ENCODE results near the gene KRAS. TPM values are rescaled to one million over a fixed set of nuclear protein-coding genes. Genes with fewer than 3 reads are reported as not detected.

KRAS gene
- total RNA-seq, 1 donor from 2014 or later: 9.7 TPM

GRCh38 chr12:25257590-25258324, 7.0 kb upstream of the KRAS start:
- intact Hi-C loops (cut with DNase I): no loop called here
- ATAC-seq (ENCODE audit: poor library complexity) (no peak), DNase-seq (no peak)

DNA sequence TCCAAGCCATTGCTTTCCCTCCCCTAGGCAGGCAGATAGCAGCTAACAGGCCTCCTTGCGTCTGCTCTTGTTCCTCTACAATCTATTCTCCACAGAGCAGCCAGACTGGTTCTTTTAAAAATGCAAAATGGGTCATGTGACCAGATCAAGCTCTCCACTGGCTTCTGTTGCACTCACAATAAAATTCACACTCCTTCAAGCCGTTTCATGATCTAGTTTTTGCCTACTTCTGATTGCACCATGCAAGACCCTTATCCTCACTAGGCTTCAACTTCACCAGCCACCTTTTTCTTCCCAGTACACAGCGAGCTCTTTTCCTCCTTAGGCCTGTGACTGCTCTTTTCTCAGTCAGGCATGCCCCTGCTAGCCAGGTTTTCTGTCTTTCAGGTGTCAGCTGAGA, 6.1 kb upstream of the KRAS start:
- no peak for ATAC-seq (ENCODE audit: poor library complexity)
- intact Hi-C loops (cut with DNase I): no loop called here
- DNase-seq: no peak

GRCh38 chr12:25256005-25256404, 5.3 kb upstream of the KRAS start:
- intact Hi-C loops (cut with DNase I): no loop called here
- ATAC-seq (ENCODE audit: poor library complexity) (no peak), DNase-seq (no peak)

- DNase-seq (no peak), ATAC-seq (ENCODE audit: poor library complexity) (no peak)
- intact Hi-C loops (cut with DNase I): no loop called here
These were observed 3.6 kb upstream of the KRAS start for GRCh38 chr12:25254271-25254880.

DNA sequence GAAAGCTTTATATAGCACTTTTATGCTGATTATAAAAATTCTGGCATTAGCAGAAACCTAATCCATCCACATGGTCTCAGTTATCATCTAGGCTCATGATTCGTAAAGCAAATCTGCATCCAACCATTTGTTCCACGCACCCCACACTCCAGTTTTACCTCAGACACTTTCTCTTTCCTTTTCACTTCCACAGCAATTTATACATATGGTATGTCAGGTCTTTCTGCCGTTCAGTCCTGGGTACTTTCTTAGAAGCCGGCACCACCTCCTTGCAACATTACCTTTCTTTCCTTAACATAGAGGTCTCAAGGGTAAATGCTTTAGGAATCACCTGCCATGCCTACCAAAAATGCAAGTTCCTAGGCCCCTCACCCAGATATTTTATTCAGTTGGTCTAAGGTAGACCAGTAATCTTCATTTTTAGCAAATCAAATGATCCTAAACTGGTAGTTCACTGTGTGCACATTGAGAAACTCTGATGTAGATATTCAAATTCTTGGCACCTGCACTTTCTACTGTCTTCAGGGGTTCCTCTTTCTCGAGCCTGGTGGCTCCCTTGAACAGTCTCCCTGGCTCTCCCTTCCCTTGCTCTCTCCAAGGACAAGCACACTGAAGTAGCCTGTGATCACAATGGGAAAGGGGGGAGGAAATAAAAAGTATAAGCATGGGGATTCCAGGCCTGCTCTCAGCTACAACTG, 2.8 kb upstream of the KRAS start:
- DNase-seq (no peak), ATAC-seq (ENCODE audit: poor library complexity) (no peak)
- intact Hi-C loops (cut with DNase I): no loop called here

DNA sequence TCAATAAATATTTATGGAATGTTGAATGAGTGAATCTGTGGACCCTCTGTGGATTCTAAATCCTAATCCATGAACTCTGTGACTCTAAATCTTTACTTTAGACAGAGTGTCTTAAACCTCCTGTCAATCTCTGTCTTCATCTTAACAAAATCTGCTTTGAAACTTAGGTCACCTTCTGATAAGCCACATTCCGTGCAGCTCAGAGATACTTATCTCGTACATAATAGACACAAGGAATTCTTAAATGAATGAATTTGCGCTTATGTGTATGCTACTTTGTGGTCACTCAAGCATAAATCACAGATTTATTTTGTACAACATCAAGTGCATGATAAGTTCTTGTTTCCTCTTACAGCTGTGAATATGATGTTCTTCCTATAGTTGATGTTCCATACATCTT, 2.2 kb upstream of the KRAS start:
- DNase-seq: no peak
- ATAC-seq (ENCODE audit: poor library complexity): no peak
- intact Hi-C loops (cut with DNase I): no loop called here

DNA sequence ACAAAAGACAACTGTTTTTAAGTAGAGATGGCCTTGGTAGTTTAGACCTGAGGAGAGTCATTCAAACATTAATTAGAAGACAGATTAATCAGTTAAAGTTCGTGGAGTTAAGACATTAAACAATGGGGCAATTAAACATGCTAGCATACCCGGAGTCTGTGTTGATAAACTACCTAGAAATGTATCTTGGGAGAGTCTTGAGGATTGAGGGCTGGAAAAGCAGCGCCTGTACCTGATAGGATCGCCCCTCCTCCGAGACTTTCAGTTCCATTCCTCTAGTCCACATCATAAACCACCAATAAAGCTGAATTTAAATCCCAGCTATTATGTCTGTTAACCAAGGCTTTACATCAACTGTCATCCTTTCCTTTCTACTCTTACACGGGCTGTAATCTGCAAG, 1.0 kb upstream of the KRAS start:
- intact Hi-C loops (cut with DNase I): loop anchor here (2.0 kb wide), 1 partner anchor 57 kb away; the partner anchor contains the start of genes DNAI7 and ETFRF1

GRCh38 chr12:25249931-25250738, 594 bp downstream of the KRAS start:
- peak; percentile 80 for DNase-seq
- ATAC-seq (ENCODE audit: poor library complexity): peak; percentile 49
- intact Hi-C loops (cut with DNase I): loop anchor here (2.0 kb wide), 1 partner anchor 55 kb away; the partner anchor contains the start of genes DNAI7 and ETFRF1

More for the DNA sequence above, 1.0 kb upstream of the KRAS start:
- no peak for ATAC-seq (ENCODE audit: poor library complexity)
- DNase-seq: no peak

- intact Hi-C loops (cut with DNase I): no loop called here
- no peak for ATAC-seq (ENCODE audit: poor library complexity)
These were observed 2.0 kb downstream of the KRAS start for GRCh38 chr12:25248732-25249131.

GRCh38 chr12:25248137-25248536, 2.6 kb downstream of the KRAS start:
- DNase-seq (peak; percentile 27), ATAC-seq (ENCODE audit: poor library complexity) (no peak)
- intact Hi-C loops (cut with DNase I): no loop called here

More at GRCh38 chr12:25248732-25249131, 2.0 kb downstream of the KRAS start:
- no peak for DNase-seq

GRCh38 chr12:25245491-25245890, 5.2 kb downstream of the KRAS start:
- ATAC-seq (ENCODE audit: poor library complexity): no peak
- intact Hi-C loops (cut with DNase I): no loop called here
- DNase-seq: no peak

GRCh38 chr12:25243680-25243990, 7.1 kb downstream of the KRAS start:
- intact Hi-C loops (cut with DNase I): no loop called here
- ATAC-seq (ENCODE audit: poor library complexity): no peak
- no peak for DNase-seq

DNA sequence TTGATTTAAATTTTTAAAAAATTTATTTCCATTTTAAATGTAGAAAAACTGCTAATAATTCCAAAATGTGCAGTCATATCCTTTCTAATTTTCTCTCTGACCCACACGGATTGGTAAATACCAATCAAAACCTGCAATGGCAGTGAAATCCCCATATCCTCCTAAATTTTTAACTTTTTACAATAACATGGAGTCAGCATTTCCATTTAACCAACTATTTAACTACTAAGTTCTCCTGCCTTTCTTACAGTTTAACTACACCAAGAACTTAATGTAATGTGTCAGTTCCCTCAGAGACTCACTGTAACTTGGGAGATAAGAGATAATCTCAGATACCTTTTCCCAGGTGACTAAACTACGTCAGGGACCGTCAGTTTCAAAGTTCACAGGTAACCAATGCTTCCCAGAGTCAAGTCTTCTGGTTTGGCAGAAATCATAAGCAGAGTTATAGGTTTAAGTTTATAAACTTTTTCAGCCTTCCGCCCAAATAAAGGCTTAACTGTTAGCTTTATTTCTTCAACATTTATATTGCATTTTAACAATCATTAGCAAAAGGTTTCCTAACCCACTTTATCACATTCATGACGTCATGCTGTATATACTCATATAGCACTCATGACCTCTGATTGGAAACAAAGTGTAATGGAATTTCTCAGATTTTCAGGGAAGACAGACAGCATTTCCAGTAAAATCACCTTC, 7.6 kb downstream of the KRAS start:
- ATAC-seq (ENCODE audit: poor library complexity): no peak
- intact Hi-C loops (cut with DNase I): no loop called here

DNA sequence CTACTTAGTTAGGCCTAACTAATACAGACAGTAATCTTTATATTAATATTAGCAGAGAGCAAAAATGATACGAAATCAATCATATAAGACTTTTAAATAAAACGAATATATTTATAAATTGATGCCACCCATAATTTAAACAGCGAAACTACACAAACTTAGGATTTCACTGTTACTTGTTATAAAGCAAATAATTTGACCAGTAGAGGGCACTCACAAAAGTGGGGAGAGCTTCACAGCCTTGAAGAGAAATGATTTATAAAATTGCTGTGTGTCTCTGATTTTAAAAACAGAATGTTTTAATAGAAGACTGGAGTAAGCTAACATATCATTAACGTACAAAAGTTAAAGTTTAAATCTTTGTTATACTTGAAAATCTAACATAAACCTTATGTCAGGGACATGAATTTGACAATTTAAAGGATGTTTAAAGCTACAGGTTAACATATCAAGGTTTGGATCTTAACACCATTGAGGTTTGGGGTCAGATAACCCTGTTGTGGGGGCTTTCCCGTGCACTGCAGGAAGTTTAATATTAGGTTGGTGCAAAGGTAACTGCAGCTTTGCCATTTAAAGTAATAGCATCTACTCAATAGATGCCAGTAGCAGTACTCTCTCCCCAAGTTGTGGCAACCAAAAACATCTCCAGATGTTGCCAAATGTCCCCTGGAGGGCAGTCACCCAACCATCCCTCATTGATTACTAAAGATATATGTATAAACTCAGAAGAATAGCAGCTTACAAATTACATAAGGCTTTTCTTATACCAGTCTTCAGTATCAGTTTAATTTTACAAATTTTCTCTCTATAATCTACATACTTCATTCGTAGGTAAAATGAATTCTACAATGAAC, 9.3 kb downstream of the KRAS start:
- peak; percentile 53 for ATAC-seq (ENCODE audit: poor library complexity)
- no peak for DNase-seq
- intact Hi-C loops (cut with DNase I): loop anchor here (1.0 kb wide), 1 partner anchor 146 kb away; no protein-coding TSS in a partner anchor

More for the DNA sequence above, 7.6 kb downstream of the KRAS start:
- DNase-seq: no peak

GRCh38 chr12:25236626-25237025, 14.1 kb downstream of the KRAS start:
- ATAC-seq (ENCODE audit: poor library complexity): no peak
- intact Hi-C loops (cut with DNase I): no loop called here
- DNase-seq: no peak

DNA sequence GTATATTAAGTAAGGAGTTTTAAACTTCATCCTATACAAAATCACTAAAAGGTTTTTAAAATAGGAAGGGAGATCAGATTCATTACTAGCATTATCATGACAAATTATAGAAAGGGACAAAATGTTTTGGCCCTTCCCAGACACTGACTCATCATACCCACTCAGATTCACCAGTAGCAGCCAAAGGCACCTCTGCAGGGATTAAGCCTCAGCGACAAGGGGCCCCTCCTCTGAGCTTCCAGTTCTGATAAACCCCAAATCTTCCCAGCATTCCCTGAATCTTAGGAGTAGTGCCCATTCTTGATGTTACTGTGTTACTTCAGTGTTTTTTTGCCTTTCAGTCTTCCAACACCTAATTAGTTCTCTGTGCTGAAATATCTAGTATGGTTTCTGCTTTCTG, 14.5 kb downstream of the KRAS start:
- ATAC-seq (ENCODE audit: poor library complexity): peak; percentile 56
- peak; percentile 26 for DNase-seq
- intact Hi-C loops (cut with DNase I): no loop called here

DNA sequence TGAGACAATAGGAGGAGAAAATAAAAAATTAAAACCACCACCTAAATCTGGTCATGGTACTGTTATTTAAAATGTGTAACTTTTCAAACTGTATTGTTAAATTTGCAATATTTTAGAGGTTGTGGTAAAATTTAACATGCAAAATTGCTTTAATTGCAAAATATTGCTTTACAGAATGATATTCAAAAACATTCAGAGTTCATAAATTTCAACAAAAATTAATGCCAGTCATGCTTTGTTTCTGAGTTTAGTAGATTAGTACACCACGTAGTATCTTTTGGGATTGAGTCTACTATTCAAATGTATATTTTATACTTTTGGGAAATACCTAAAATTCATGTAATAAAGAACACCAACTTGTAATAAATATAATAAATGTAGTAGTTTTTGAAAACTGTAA, 37.4 kb downstream of the KRAS start:
- ATAC-seq (ENCODE audit: poor library complexity) (no peak), DNase-seq (no peak)
- intact Hi-C loops (cut with DNase I): no loop called here

DNA sequence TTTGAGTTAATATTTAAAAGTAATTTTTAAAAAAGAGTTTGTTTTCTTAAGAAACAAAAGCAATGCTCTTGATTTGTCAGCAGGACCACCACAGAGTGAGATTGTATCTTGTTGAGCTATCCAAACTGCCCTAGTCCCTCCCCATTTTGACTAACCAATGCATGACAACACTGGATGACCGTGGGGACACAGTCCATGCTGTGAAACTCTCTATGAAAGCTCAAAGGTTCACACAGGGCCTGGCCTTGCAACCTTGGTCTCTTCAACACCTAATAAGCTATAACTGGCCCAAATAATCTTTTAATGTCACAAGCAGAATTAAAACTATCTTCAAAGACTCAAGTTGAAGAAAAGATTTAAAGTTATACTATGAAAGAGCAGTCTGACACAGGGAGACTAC, 42.2 kb downstream of the KRAS start:
- DNase-seq (no peak), ATAC-seq (ENCODE audit: poor library complexity) (no peak)
- intact Hi-C loops (cut with DNase I): no loop called here

Data from Right ventricle myocardium superior (tissue), 1 donor.